ENCODE data around the gene IFNAR1. TPM values are rescaled to one million over a fixed set of nuclear protein-coding genes. Genes with fewer than 3 reads are reported as not detected.

Gene IFNAR1
- total RNA-seq, 2 donors from 2014 or later = 37.1 to 50.1 TPM

DNA sequence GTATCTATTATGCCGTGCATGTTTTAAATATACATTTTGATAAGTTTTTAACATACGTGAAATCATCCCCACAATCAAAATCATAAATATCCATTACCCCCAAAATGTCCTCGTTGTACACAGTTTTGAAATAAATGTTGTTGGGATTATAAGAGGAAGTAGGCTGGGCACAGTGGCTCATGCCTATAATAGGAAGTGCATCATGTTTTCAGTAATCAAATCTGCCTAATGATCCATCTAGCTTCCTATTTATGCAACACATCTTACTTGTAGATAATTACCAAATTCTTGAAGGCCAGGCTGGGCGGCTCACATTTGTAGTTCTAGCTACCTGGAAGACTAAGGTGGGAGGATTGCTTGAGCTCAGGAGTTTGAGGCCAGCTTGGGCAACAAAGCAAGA is 63.4 kb downstream of the IFNAR1 start:
- ATAC-seq (no peak), DNase-seq (no peak)
- intact Hi-C loops (cut with DNase I, micrococcal nuclease) = no loop called here

- DNase-seq (no peak), ATAC-seq (no peak)
- intact Hi-C loops (cut with DNase I, micrococcal nuclease) = no loop called here
Observed at GRCh38 chr21:33390479-33390878, 65.7 kb downstream of the IFNAR1 start.

GRCh38 chr21:33391656-33392055 is 66.9 kb downstream of the IFNAR1 start:
- intact Hi-C loops (cut with DNase I, micrococcal nuclease) = no loop called here
- no peak for ATAC-seq
- no peak for DNase-seq

- ATAC-seq = no peak
- DNase-seq = no peak
- intact Hi-C loops (cut with DNase I, micrococcal nuclease) = no loop called here
Observed at GRCh38 chr21:33392284-33392985, 67.7 kb downstream of the IFNAR1 start.

DNA sequence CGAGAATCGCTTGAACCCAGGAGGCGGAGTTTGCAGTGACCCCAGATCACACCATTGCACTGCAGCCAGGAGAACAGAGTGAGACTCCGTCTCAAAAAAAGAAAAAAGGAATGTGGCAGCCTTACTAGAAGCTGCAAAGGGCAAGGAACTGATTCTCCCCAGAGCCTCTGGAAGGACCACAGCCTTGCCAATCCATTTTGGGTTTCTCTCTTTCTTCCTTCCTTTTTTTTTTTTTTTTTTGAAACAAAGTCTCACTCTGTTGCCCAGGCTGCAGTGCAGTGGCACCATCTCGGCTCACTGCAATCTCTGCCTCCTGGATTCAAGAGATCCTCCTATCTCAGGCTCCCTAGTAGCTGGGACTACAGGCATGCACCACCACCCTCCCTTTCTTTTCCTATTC is 68.6 kb downstream of the IFNAR1 start:
- intact Hi-C loops (cut with DNase I, micrococcal nuclease) = no loop called here
- ATAC-seq (no peak), DNase-seq (no peak)

DNA sequence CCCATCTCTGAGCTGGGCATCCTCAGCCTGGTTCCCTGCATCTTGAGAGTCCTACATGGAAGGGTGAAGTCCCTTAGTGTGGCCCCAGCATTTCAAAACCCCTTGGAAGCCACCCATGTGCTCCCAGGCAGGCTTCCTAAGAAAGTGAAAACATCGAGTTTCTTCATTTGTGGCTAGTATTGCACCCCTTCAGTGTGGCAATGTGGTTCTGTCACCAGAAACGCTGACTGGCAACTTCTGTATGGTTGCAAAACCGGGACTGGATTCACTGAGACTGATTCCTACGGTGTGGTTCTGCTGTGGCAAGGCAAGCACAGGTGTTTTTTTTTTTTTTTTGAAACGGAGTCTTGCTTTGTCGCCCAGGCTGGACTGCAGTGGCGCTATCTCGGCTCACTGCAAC is 69.5 kb downstream of the IFNAR1 start:
- no peak for ATAC-seq
- intact Hi-C loops (cut with DNase I, micrococcal nuclease) = no loop called here
- no peak for DNase-seq

DNA sequence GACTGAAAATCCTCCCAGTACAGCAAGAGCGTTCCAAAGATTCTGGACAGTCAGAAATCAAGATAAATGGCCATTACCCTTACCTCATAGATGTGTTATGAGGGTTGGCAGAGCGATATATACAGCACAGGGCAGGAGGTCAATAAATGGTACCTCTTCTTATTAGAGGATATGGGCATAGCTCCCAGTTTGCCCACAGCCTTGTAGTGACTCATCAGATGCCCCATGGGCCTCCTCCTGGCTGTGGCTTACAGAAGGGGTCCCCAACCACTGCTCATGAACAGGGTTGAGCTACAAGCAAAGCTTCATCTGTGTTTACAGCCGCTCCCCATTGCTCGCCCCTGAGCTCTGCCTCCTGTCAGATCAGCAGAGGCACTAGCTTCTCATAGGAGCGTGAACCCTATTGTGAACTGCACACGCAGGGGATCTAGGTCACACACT is 71.1 kb downstream of the IFNAR1 start:
- DNase-seq (no peak), ATAC-seq (no peak)
- intact Hi-C loops (cut with DNase I, micrococcal nuclease) = no loop called here

DNA sequence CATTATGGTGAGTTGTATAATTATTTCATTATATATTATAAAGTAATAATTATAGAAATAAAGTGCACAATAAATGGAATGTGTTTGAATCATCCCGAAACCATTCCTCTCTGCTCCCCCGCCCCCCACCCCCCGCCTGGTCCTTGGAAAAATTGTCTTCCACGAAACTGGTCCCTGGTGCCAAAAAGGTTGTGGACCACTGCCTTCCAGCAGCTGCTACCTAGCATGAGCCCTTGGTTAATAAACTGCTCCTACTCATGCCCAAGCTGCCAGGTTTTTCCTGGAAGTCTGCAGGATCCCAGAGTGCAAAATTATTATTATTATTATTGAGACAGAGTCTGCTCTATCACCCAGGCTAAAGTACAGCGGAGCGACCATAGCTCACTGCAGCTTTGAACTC is 71.7 kb downstream of the IFNAR1 start:
- DNase-seq (no peak), ATAC-seq (no peak)
- intact Hi-C loops (cut with DNase I, micrococcal nuclease) = no loop called here

DNA sequence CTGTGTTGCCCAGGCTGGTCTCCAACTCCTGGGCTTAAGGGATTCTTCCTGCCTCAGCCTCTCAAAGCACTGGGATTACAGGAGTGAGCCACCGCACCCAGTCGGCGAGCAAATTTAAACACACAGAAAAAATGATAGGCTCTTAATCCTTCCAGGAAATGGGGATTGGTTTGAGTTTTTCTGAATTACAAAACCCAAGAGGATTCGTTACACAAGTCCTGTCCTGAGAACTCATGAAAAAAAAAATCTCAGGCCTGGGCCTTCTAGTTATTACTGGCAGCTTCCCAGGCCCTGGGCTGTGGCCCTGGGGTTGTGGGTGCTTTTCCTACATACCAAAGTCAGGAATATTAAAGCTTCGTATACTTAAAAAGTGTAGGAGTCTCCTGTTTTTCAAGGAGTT is 72.2 kb downstream of the IFNAR1 start:
- no peak for DNase-seq
- intact Hi-C loops (cut with DNase I, micrococcal nuclease) = no loop called here
- no peak for ATAC-seq

- DNase-seq (no peak), ATAC-seq (no peak)
- intact Hi-C loops (cut with DNase I, micrococcal nuclease) = no loop called here
Observed at GRCh38 chr21:33397717-33398116, 72.9 kb downstream of the IFNAR1 start.

- ATAC-seq (no peak), DNase-seq (no peak)
- intact Hi-C loops (cut with DNase I, micrococcal nuclease) = no loop called here
Observed at GRCh38 chr21:33398361-33398760, 73.6 kb downstream of the IFNAR1 start.

- no peak for ATAC-seq
- no peak for DNase-seq
- intact Hi-C loops (cut with DNase I, micrococcal nuclease) = no loop called here
Observed at GRCh38 chr21:33401630-33401992, 76.8 kb downstream of the IFNAR1 start.

DNA sequence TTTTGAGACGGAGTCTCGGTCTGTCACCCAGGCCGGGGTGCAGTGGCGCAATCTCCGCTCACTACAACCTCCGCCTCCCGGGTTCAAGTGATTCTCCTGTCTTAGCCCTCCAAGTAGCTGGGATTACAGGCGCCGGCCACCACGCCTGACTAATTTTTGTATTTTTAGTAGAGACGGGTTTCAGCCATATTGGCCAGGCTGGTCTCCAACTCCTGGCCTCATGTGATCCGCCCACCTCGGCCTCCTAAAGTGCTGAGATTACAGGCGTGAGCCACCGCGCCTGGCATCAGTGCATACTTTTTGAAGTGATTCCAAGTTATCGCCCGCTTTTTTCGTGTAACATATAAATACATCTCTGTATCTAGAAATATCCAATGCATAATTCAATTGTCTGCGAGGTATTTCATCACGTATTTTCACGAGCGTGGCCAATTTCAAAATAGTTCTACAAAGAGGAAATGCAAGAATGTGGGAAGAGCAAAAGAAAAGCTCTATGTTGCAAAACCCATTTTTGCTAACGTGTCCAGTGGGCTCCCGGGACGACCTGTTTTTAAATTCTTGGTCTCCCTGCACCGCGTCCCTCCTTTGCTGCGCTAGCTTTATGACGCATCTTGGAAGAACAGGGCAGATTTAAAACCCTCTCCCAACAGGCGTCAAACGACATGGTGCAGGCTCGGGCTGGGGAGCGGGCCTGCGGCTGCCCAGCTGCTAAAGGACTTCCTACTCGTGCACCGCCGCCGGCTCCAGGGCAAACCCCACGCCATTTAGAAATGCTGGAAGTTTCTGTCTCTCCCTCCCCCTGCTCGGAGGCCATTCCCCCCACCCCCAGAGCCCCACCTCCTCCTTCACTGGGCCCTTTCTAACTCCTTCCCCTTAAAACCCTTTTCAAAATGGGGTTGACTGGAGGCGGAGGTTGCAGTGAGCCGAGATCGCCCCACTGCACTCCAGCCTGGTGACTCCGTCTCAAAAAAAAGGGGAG is 77.5 kb downstream of the IFNAR1 start:
- DNase-seq = peak; percentile 54 to 60

DNA sequence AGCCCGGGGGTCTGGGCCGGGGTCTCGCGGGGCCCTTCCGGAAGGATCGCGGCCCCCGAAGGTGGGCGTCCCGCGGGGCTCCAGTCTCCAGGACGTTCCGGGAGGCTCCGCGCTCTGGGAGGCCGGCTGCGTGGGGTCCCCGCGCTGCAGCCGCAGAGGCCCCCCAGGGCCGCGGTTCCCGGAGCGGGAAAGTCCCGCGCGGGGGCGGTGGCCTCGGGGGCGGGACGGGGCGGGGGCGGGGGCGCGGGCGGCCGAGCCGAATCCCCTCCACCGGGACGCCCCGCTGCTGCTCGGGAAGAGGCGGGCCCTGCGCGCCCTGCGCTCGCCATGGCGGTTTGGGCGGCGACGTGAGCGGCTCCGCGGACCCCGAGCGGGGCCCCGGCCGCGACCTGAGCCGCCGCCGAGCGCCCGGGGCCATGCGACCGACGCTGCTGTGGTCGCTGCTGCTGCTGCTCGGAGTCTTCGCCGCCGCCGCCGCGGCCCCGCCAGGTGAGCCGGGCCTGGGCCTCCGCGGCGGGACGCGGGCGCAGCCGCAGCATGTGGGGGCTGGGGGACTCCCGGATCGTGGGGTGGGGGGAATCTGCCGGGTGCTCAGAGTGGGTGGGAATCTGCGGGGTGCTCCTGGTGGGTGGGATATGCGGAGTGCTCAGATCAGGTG is 78.5 kb downstream of the IFNAR1 start, which contains the start of gene IFNGR2:
IFNGR2 (plus strand) TSS at position 286 of the 658 bp plus-strand sequence; CDS start at position 417, 131 bp downstream.
- peak; percentile 28 for ATAC-seq
- DNase-seq = peak in 1 of 2 donors; percentile 65
- intact Hi-C loops (cut with DNase I, micrococcal nuclease) = no loop called here

More for the DNA sequence above, 77.5 kb downstream of the IFNAR1 start:
- intact Hi-C loops (cut with DNase I, micrococcal nuclease) = no loop called here
- ATAC-seq = no peak

DNA sequence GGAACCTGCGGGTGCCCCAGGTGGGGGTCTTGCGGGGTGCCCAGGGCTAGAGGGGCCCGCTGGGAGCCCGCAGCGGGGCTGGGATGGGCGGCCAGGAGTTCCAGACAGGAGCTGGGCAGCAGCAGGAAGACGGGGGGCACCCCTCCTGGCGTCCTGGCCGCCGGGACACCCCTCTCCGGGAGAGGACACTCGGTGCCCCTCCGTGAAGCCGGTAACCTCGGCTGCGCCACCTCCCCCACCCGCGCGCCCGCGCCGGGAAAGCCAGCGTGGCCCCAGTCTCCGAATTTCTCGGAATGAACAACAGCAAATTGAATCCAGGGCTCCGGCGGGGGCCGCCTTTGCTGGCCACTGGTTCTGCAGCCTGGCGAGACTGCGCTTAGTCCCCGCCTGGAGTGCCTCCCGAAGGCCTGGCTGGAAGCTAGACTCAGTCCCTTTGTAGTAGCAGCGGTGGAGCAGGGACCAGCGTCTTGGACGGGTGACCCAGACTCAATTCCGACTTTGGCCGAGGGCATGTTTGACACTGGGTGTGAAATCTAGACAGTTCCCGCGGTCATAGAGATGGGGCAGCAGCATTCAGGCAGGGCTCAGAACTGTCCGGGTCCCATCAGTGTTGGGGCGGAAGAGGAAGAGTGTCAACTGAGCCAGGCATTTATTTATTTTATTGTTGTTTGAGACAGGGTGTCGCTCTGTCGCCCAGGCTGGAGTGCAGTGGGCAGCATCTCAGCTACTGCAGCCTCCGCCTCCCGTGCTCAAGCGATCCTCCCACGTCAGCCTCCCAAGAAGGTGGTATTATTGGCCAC is 79.2 kb downstream of the IFNAR1 start:
- ATAC-seq (peak; percentile 72), DNase-seq (peak; percentile 64 to 71)
- intact Hi-C loops (cut with DNase I, micrococcal nuclease) = no loop called here

- intact Hi-C loops (cut with DNase I, micrococcal nuclease) = no loop called here
- no peak for ATAC-seq
- no peak for DNase-seq
Observed at GRCh38 chr21:33406493-33406892, 81.7 kb downstream of the IFNAR1 start.

Data from left colon (tissue), 2 donors.